ENCODE measurements around the gene TWF2.

The TWF2 gene

DNA sequence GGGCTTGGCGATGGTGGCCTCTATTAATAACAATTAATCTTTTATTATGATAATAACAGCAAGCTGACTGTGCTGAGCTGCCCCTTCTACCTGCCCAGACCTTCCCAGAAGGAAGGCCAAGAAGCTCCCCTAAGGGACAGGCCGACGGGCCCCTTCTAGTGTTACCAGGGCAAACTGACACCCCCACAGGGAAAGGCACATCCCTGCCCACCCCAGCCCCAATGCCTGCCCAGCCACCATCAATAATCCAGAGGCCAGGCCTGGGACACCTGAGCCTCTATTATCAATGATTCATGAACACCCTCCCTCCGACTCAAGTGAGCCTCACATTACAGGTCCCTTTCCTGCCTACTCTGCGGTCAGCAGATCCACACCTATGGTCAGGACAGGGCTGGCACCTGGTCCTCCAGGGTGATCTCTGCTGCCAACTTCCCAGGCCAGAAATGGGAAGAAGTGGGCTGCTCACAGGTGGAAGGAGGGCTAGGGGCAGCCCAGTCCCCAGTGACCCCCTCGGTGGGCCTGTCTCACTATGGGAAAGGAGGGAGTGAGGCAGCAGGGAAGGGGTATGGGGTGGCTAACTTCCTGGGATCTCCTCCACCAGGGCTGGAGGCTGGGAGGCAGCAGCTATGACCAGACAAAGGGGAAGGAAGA lies 1.8 kb downstream of the TWF2 start:
- Histone ChIP-seq H3K4me1 (ENCODE audit: control insufficient read depth in 1 of 2, insufficient read depth in 2 of 2, low read length in 2 of 2) (peaks cover 17 to 44% of the 10 kb centered on the region in 2 donors), H3K27ac (ENCODE audit: low read length) (peak overlapping the region; percentile 83), H3K4me3 (ENCODE audit: low read depth in 1 of 2, low read length in 2 of 2) (peak overlapping the region; percentile 23 to 92), H3K27me3 (ENCODE audit: low read depth, low read length) (no peaks in the 10 kb centered on the region), H3K36me3 (ENCODE audit: control insufficient read depth in 1 of 2, insufficient read depth in 2 of 2, low read length in 2 of 2) (peaks cover 4 to 26% of the 10 kb centered on the region in 2 donors), H3K9me3 (ENCODE audit: control insufficient read depth in 1 of 2, low read length in 2 of 2) (no peaks in the 10 kb centered on the region)

DNA sequence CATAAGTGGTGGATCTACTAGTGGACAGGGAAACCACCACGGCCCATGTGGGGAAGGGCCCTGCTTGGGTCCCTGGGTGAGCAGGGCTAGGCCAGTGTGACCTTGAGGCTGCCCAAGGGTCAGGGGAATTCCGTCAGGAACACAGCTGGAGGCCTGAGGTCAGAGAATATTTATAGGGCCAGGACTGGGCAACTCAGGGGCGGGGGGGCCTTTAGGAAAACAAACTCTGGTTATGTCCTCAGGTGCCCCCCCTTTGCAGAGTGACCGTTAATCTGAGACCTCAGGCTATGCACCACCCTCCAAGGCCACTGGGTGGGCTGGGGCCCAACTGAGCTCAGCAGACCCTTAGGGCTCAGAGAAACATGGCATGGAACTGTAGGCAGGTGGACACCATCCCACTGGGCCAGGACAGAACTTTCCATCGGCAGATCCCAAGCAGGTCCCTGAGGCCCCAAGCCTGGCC lies 2.5 kb downstream of the TWF2 start:
- no peak overlapping the region for H3K27ac ChIP-seq (ENCODE audit: low read length)
- peaks cover 4 to 31% of the 10 kb centered on the region in 2 donors for H3K36me3 ChIP-seq (ENCODE audit: control insufficient read depth in 1 of 2, insufficient read depth in 2 of 2, low read length in 2 of 2)
- no peak overlapping the region for H3K4me3 ChIP-seq (ENCODE audit: low read depth in 1 of 2, low read length in 2 of 2)
- H3K4me1 ChIP-seq (ENCODE audit: control insufficient read depth in 1 of 2, insufficient read depth in 2 of 2, low read length in 2 of 2) = peaks cover 17 to 44% of the 10 kb centered on the region in 2 donors
- H3K27me3 ChIP-seq (ENCODE audit: low read depth, low read length) = no peaks in the 10 kb centered on the region
- H3K9me3 ChIP-seq (ENCODE audit: control insufficient read depth in 1 of 2, low read length in 2 of 2) = no peaks in the 10 kb centered on the region

DNA sequence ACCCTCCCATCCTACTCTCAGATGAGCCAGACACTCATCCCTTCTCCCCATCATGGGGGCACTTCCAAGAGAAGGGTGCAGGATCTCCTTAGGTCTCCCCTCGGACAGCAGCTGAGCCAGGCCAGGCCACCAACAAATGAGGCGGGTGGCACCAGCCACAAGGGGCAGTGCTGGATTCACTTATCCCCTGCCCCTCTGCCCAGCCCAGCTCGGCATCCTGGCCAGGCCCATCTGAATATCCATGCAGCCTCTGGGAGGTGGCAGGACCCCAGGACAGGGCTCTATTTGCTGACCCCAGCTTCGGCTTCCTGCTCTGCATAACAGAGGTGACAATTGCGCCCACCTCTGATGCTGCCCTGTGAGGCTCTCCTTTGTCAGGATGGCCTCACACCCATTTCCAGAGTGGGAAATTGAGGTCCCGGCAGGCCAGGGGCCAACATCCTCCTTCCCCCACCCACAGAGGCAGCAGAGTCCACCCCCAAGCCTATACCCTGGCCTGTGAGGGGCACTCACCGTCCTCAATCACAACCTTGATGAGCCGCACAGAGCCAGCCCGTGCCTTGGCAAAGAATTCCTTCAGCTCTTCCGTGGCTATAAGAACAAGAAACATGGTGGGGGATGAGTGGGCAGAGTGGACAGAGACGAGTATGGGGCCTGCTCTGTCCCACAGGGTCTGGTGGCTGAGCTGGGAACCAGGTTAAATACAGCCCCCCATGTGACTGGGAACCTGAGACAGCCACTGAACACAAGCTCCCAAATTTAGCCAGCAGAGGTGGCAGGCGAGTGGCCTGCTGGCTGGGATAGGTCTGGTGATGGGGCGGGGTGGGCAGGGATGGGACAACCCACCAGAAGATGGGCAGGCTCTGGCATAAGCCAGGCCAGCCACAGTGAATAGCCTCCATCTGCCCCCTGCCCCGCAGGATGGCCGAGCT lies 4.2 kb downstream of the TWF2 start:
- H3K4me3 ChIP-seq (ENCODE audit: low read depth in 1 of 2, low read length in 2 of 2) = no peak overlapping the region
- H3K4me1 ChIP-seq (ENCODE audit: control insufficient read depth in 1 of 2, insufficient read depth in 2 of 2, low read length in 2 of 2) = peaks cover 8 to 36% of the 10 kb centered on the region in 2 donors
- H3K36me3 ChIP-seq (ENCODE audit: control insufficient read depth in 1 of 2, insufficient read depth in 2 of 2, low read length in 2 of 2) = peaks cover 19 to 48% of the 10 kb centered on the region in 2 donors
- no peaks in the 10 kb centered on the region for H3K27me3 ChIP-seq (ENCODE audit: low read depth, low read length)
- no peak overlapping the region for H3K27ac ChIP-seq (ENCODE audit: low read length)
- no peaks in the 10 kb centered on the region for H3K9me3 ChIP-seq (ENCODE audit: control insufficient read depth in 1 of 2, low read length in 2 of 2)

DNA sequence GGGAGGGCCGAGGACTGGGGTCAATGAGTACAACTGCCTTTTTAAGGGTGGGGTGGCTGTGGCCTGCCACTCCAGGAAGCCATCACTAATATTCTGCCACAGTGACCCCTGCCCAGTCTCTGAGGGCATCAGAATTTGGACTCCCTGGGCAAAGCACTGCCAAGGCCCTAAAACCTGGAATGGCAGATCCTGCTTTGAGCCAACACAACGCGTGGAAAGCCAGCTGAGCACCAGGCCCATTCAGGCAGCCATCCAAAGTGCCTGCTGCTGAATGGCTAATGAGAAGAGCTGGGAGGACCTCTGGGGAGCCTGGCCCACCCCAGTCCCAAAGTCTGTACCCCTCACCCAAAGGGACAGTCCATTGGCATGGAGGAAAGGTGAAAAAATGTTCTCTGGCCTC lies 5.0 kb downstream of the TWF2 start:
- H3K36me3 ChIP-seq (ENCODE audit: control insufficient read depth in 1 of 2, insufficient read depth in 2 of 2, low read length in 2 of 2) = peaks cover 24 to 56% of the 10 kb centered on the region in 2 donors
- H3K9me3 ChIP-seq (ENCODE audit: control insufficient read depth in 1 of 2, low read length in 2 of 2) = no peaks in the 10 kb centered on the region
- no peak overlapping the region for H3K4me3 ChIP-seq (ENCODE audit: low read depth in 1 of 2, low read length in 2 of 2)
- H3K27ac ChIP-seq (ENCODE audit: low read length) = no peak overlapping the region
- peaks cover 8 to 33% of the 10 kb centered on the region in 2 donors for H3K4me1 ChIP-seq (ENCODE audit: control insufficient read depth in 1 of 2, insufficient read depth in 2 of 2, low read length in 2 of 2)
- no peaks in the 10 kb centered on the region for H3K27me3 ChIP-seq (ENCODE audit: low read depth, low read length)

DNA sequence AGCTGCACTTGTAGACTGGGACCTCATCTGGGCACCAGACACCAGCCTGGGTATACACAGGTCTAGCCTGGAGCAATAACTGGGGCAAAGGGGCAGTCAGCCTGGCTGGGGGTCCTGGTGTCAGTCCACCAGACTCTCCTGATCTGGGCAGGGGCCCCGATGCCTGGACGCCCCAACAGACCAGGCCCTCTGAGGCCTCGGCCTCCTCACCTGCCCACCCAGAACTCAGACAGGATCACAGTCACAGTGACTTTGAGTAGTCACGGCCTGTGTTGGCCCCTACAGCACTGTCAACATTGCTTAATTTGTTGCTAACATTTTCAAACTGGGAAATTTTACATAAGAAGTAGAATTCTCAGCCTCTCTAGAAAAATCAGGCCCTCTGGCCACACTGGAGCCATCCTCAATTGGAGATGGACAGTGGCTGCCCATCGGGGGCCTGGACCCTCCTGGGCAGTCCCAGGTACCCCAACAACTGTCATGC lies 5.8 kb downstream of the TWF2 start:
- Histone ChIP-seq H3K27ac (ENCODE audit: low read length) (no peak overlapping the region), H3K36me3 (ENCODE audit: control insufficient read depth in 1 of 2, insufficient read depth in 2 of 2, low read length in 2 of 2) (peaks cover 24 to 63% of the 10 kb centered on the region in 2 donors), H3K4me3 (ENCODE audit: low read depth in 1 of 2, low read length in 2 of 2) (no peak overlapping the region)

DNA sequence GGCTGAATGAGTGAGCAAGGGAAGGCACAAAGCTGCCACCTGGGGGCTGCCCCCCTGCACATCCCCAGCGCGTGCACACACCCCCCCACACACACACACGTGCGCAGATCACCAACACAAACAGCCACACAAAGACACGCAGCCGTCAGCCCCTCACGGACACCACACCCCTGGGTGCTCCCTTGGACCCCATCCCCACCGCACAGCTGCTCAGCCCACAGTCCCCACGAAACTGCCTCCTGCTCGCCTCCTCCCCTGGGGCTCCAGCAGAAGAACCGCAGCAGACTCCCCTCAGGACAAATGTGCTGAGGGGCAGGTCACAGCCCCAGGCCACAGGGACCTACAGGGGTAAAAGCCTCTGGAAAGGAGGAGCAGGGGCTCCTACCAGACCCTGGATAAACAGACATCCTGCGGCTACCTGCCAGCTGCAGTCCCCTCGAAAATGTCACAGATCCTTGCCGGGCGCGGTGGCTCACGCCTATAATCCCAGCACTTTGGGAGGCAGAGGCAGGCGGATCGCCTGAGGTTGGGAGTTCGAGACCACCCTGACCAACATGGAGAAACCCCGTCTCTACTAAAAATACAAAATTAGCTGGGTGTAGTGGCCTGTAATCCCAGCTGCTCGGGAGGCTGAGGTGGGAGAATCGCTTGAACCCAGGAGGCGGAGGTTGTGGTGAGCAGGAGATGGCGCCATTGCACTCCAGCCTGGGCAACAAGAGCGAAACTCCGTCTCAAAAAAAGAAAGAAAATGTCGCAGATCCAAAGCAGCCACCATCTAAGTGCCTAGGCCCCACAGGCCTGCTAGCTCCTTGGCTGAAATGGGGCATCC lies 6.5 kb downstream of the TWF2 start:
- Histone ChIP-seq H3K4me1 (ENCODE audit: control insufficient read depth in 1 of 2, insufficient read depth in 2 of 2, low read length in 2 of 2) (peaks cover 0 to 22% of the 10 kb centered on the region in 2 donors), H3K36me3 (ENCODE audit: control insufficient read depth in 1 of 2, insufficient read depth in 2 of 2, low read length in 2 of 2) (peaks cover 24 to 68% of the 10 kb centered on the region in 2 donors), H3K9me3 (ENCODE audit: control insufficient read depth in 1 of 2, low read length in 2 of 2) (no peaks in the 10 kb centered on the region), H3K4me3 (ENCODE audit: low read depth in 1 of 2, low read length in 2 of 2) (no peak overlapping the region), H3K27ac (ENCODE audit: low read length) (no peak overlapping the region), H3K27me3 (ENCODE audit: low read depth, low read length) (no peaks in the 10 kb centered on the region)

More for the DNA sequence above, 5.8 kb downstream of the TWF2 start:
- H3K4me1 ChIP-seq (ENCODE audit: control insufficient read depth in 1 of 2, insufficient read depth in 2 of 2, low read length in 2 of 2) = peaks cover 4 to 29% of the 10 kb centered on the region in 2 donors
- no peaks in the 10 kb centered on the region for H3K9me3 ChIP-seq (ENCODE audit: control insufficient read depth in 1 of 2, low read length in 2 of 2)
- no peaks in the 10 kb centered on the region for H3K27me3 ChIP-seq (ENCODE audit: low read depth, low read length)

DNA sequence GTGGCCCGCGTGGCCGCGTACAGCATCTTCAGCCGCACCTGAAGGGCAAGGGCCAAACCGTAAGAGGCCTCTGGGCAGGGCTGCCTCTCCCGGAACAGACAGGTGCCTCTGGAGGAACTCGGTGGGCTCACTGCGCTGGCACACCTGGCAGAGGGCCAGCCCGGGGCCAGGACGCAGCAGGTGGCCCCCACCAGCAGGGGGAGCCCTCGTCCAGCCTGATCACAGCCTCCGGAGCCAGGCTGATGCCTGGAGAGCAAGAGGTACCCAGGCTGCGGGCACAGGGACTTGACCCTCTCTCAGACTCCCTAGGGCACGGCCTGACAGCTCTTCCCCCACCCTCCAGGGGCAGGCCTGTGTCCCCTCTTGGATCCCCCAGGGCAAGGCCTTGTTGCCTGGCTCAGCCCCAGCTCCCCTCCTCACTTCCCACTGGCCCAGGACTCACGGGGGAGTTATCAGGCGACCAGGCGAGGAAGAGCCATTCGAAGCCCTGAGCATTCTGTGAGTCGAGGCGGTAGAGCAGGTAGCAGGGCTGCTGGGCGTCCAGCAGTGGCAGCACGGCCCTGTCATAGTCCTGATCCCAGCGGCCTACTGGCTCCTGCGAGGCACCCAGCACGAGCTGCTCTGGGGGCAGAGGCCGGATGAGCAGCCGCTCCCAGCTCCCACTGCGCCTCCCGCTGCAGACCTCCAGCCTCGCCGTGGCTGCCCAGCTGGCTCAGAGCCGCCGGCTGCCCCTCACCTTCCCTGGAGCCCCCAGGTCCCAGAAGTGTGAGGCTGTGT lies 7.3 kb downstream of the TWF2 start:
- Histone ChIP-seq H3K36me3 (ENCODE audit: control insufficient read depth in 1 of 2, insufficient read depth in 2 of 2, low read length in 2 of 2) (peaks cover 24 to 68% of the 10 kb centered on the region in 2 donors), H3K27me3 (ENCODE audit: low read depth, low read length) (no peaks in the 10 kb centered on the region), H3K4me3 (ENCODE audit: low read depth in 1 of 2, low read length in 2 of 2) (no peak overlapping the region), H3K9me3 (ENCODE audit: control insufficient read depth in 1 of 2, low read length in 2 of 2) (no peaks in the 10 kb centered on the region), H3K27ac (ENCODE audit: low read length) (no peak overlapping the region), H3K4me1 (ENCODE audit: control insufficient read depth in 1 of 2, insufficient read depth in 2 of 2, low read length in 2 of 2) (peaks cover 0 to 14% of the 10 kb centered on the region in 2 donors)

DNA sequence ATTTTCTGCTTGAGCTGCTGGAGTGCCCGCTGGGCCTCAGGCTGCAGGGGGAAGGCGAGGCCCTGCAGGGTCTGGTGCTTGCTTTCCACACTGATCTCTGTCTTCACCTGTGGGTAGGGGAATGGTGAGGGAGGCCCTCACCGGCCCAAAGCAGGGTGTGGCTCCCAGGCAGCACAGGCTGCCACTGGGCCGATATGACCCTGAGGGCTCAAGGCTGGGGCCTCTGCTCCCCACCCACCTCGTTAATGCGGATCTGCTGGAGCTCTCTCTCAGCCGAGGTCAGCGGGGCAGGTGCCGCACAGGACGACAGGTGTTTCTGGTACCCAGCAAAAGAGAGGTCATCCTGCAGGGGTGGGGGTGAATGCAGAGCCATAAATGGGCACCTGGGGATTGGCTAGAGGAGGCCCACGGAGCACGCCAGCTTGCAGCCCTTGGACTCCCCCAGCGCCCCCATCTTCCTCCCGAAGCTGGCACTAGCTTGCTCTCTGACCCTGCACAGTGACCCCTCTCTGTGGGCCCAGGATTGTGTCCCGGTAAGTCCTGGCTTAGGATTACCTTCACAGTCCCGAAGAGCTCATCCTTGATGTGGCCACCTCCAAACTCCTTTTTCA lies 8.0 kb downstream of the TWF2 start:
- Histone ChIP-seq H3K4me1 (ENCODE audit: control insufficient read depth in 1 of 2, insufficient read depth in 2 of 2, low read length in 2 of 2) (peaks cover 0 to 8% of the 10 kb centered on the region in 2 donors), H3K4me3 (ENCODE audit: low read depth in 1 of 2, low read length in 2 of 2) (no peak overlapping the region), H3K36me3 (ENCODE audit: control insufficient read depth in 1 of 2, insufficient read depth in 2 of 2, low read length in 2 of 2) (peaks cover 24 to 68% of the 10 kb centered on the region in 2 donors), H3K9me3 (ENCODE audit: control insufficient read depth in 1 of 2, low read length in 2 of 2) (no peaks in the 10 kb centered on the region), H3K27me3 (ENCODE audit: low read depth, low read length) (no peaks in the 10 kb centered on the region), H3K27ac (ENCODE audit: low read length) (no peak overlapping the region)

DNA sequence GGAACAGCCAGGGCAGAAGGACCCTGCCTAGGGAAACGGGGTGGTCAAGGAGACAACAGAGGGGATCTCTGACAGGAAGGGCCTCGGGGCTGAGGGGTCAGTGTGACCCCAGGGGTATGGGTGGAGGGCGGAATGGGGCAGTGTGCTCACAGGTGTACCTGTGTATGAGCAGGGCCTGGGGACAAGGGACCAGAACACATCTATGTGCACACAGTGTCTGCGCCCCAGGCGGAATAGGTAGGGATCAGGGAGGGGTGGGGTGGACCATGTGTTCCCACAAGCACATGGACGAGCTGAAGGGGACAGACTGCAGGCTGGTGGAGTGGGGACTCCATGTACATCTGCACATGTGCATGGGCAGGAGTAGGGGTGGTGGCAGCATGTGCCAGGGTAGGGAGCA lies 8.5 kb downstream of the TWF2 start:
- H3K4me3 ChIP-seq (ENCODE audit: low read depth in 1 of 2, low read length in 2 of 2) = no peak overlapping the region
- H3K27me3 ChIP-seq (ENCODE audit: low read depth, low read length) = no peaks in the 10 kb centered on the region
- H3K9me3 ChIP-seq (ENCODE audit: control insufficient read depth in 1 of 2, low read length in 2 of 2) = no peaks in the 10 kb centered on the region
- peaks cover 0 to 4% of the 10 kb centered on the region in 2 donors for H3K4me1 ChIP-seq (ENCODE audit: control insufficient read depth in 1 of 2, insufficient read depth in 2 of 2, low read length in 2 of 2)
- no peak overlapping the region for H3K27ac ChIP-seq (ENCODE audit: low read length)
- H3K36me3 ChIP-seq (ENCODE audit: control insufficient read depth in 1 of 2, insufficient read depth in 2 of 2, low read length in 2 of 2) = peaks cover 24 to 68% of the 10 kb centered on the region in 2 donors

DNA sequence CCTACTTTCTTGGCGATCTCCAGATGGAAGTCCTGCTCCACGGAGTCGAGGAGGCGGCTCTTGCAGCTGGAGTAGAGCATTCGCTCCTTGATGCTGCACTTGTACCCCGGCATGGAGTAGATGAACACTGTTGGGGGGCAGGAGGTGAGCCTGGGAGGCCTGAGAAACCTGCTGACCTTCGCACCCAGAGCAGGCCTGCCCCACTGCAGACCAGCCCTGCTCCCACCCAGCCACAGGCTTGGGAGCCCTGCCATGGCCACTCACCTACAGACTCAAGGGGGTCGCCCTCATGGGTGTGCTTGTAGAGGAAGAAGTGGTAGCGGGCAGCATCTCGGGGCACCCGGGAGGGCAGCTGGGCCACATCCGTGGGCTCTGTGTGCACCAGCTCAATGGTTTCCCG lies 9.3 kb downstream of the TWF2 start:
- H3K9me3 ChIP-seq (ENCODE audit: control insufficient read depth in 1 of 2, low read length in 2 of 2) = no peaks in the 10 kb centered on the region

More for the DNA sequence above, 9.3 kb downstream of the TWF2 start:
- no peaks in the 10 kb centered on the region for H3K27me3 ChIP-seq (ENCODE audit: low read depth, low read length)
- peaks cover 24 to 64% of the 10 kb centered on the region in 2 donors for H3K36me3 ChIP-seq (ENCODE audit: control insufficient read depth in 1 of 2, insufficient read depth in 2 of 2, low read length in 2 of 2)
- H3K4me1 ChIP-seq (ENCODE audit: control insufficient read depth in 1 of 2, insufficient read depth in 2 of 2, low read length in 2 of 2) = peaks cover 0 to 2% of the 10 kb centered on the region in 2 donors
- no peak overlapping the region for H3K4me3 ChIP-seq (ENCODE audit: low read depth in 1 of 2, low read length in 2 of 2)
- no peak overlapping the region for H3K27ac ChIP-seq (ENCODE audit: low read length)
